GM12892 (cell line): ENCODE data around the gene DHRS7B.

Experiments used
- POLR2A ChIP-seq: IDR thresholded peaks from 2 replicates; pipeline ENCODE4 v1.6.1; 2011; ENCODE audit warnings: low read depth, low read length, control low read depth
- POLR2AphosphoS5 ChIP-seq: IDR thresholded peaks from 2 replicates; pipeline ENCODE4 v1.6.1; 2011; ENCODE audit warnings: low read depth, low read length, control low read depth
- TAF1 ChIP-seq: IDR thresholded peaks from 2 replicates; pipeline ENCODE4 v1.6.1; 2011; ENCODE audit warnings: low read depth, mild to moderate bottlenecking, control low read depth, low read length, borderline replicate concordance

GRCh38 chr17:21214015-21214776 lies 87.4 kb downstream of the DHRS7B start, which contains the start of gene TMEM11:
- TF ChIP-seq POLR2A (peak; percentile 89), TAF1 (peak; percentile 96), POLR2AphosphoS5 (peak; percentile 77)
